MM.1S (cell line): Measurements from ENCODE around the gene IL1A.

Experiments
- DNase-seq: peaks from one replicate; pipeline ENCODE4 v3.0.0-alpha.2; 2015
- H2AFZ ChIP-seq: fragments of 300-600 bp; sonication (generic); 2 replicates; pipeline ENCODE4 v1.6.0; 2016; ENCODE audit warnings: antibody characterized with exemption, low read length
- H3F3A ChIP-seq: fragments of 300-600 bp; sonication (generic); 2 replicates; pipeline ENCODE4 v1.6.1; 2016; ENCODE audit warnings: mild to moderate bottlenecking, antibody characterized with exemption, low read length, moderate library complexity, mixed read lengths; ENCODE audit not compliant: insufficient read depth
- H3K27ac ChIP-seq: fragments of 300-600 bp; sonication (generic); 2 replicates; pipeline ENCODE4 v1.5.1; 2016; ENCODE audit warnings: mild to moderate bottlenecking, low read length
- H3K27me3 ChIP-seq: fragments of 300-600 bp; sonication (generic); replicated peaks from 2 replicates; pipeline ENCODE4 v1.6.0; 2016; ENCODE audit warnings: low read length; ENCODE audit not compliant: insufficient read depth
- H3K36me3 ChIP-seq: fragments of 300-600 bp; sonication (generic); replicated peaks from 2 replicates; pipeline ENCODE4 v1.6.1; 2016; ENCODE audit warnings: mild to moderate bottlenecking, low read length, mixed read lengths; ENCODE audit not compliant: insufficient read depth
- H3K4me1 ChIP-seq: fragments of 300-600 bp; sonication (generic); 2 replicates; pipeline ENCODE4 v1.6.1; 2016; ENCODE audit warnings: low read length, mixed read lengths
- H3K4me2 ChIP-seq: fragments of 300-600 bp; sonication (generic); 2 replicates; pipeline ENCODE4 v1.6.0; 2016; ENCODE audit warnings: low read depth, low read length
- H3K4me3 ChIP-seq: fragments of 300-600 bp; sonication (generic); 2 replicates; pipeline ENCODE4 v1.5.1; 2016; ENCODE audit warnings: low read length, mixed read lengths
- H3K79me2 ChIP-seq: fragments of 300-600 bp; sonication (generic); 2 replicates; pipeline ENCODE4 v1.6.1; 2016; ENCODE audit warnings: mixed run types, low read length, mixed read lengths
- H3K9ac ChIP-seq: fragments of 300-600 bp; sonication (generic); 2 replicates; pipeline ENCODE4 v1.6.1; 2016; ENCODE audit warnings: low read length, mixed read lengths
- H3K9me2 ChIP-seq: fragments of 300-600 bp; sonication (generic); replicated peaks from 2 replicates; pipeline ENCODE4 v1.6.1; 2016; ENCODE audit warnings: mild to moderate bottlenecking, low read length, mixed read lengths; ENCODE audit not compliant: insufficient read depth
- H3K9me3 ChIP-seq: fragments of 300-600 bp; sonication (generic); replicated peaks from 2 replicates; pipeline ENCODE4 v1.6.1; 2016; ENCODE audit warnings: mild to moderate bottlenecking, low read length, mixed read lengths; ENCODE audit not compliant: insufficient read depth
- H4K20me1 ChIP-seq: fragments of 300-600 bp; sonication (generic); 2 replicates; pipeline ENCODE4 v1.6.1; 2016; ENCODE audit warnings: mild to moderate bottlenecking, low read length, moderate library complexity, mixed read lengths; ENCODE audit not compliant: insufficient read depth
- CTCF ChIP-seq: fragments of 300-600 bp; sonication (generic); IDR thresholded peaks from 2 replicates; pipeline ENCODE4 v1.5.1; 2016; ENCODE audit warnings: antibody characterized with exemption, low read length, mixed read lengths
- EZH2 ChIP-seq: fragments of 300-600 bp; sonication (generic); optimal IDR thresholded peaks from 2 replicates; pipeline ENCODE3; 2017; ENCODE audit warnings: low read depth, mild to moderate bottlenecking, antibody characterized with exemption, low read length, mixed read lengths
- EZH2phosphoT487 ChIP-seq: fragments of 300-600 bp; sonication (generic); IDR thresholded peaks from 2 replicates; pipeline ENCODE4 v1.6.1; 2018; ENCODE audit warnings: antibody characterized with exemption, low read length

IL1A gene

GRCh38 chr2:112805542-112805941 lies 21.2 kb upstream of the IL1A start:
- no peak overlapping the region for H3K27ac ChIP-seq
- no peaks in the 10 kb centered on the region for H4K20me1 ChIP-seq
- no peaks in the 10 kb centered on the region for H3K4me1 ChIP-seq
- H3K27me3 ChIP-seq = no peaks in the 10 kb centered on the region
- H3F3A ChIP-seq = no peaks in the 10 kb centered on the region
- no peaks in the 10 kb centered on the region for H3K36me3 ChIP-seq
- no peak for DNase-seq
- no peaks in the 10 kb centered on the region for H3K9me3 ChIP-seq
- no peak overlapping the region for H3K4me2 ChIP-seq
- H2AFZ ChIP-seq = no peak overlapping the region
- no peak overlapping the region for H3K4me3 ChIP-seq
- H3K79me2 ChIP-seq = no peaks in the 10 kb centered on the region
- H3K9me2 ChIP-seq = no peaks in the 10 kb centered on the region
- TF ChIP-seq EZH2phosphoT487 = no peak
- no peak for TF ChIP-seq EZH2
- no peak for TF ChIP-seq CTCF
- no peak overlapping the region for H3K9ac ChIP-seq

- Histone ChIP-seq H3K79me2 (no peaks in the 10 kb centered on the region), H3F3A (no peaks in the 10 kb centered on the region), H4K20me1 (no peaks in the 10 kb centered on the region), H3K4me1 (no peaks in the 10 kb centered on the region), H3K27me3 (no peaks in the 10 kb centered on the region), H3K4me3 (no peak overlapping the region), H3K27ac (no peak overlapping the region), H3K4me2 (no peak overlapping the region), H3K36me3 (no peaks in the 10 kb centered on the region), H3K9ac (no peak overlapping the region), H3K9me3 (no peaks in the 10 kb centered on the region), H2AFZ (no peak overlapping the region), H3K9me2 (no peaks in the 10 kb centered on the region)
- DNase-seq = no peak
- TF ChIP-seq EZH2 (no peak), EZH2phosphoT487 (no peak), CTCF (no peak)
Observed at GRCh38 chr2:112803691-112804521, 19.6 kb upstream of the IL1A start.

GRCh38 chr2:112800881-112801583 lies 16.7 kb upstream of the IL1A start:
- Histone ChIP-seq H3K4me3 (no peak overlapping the region), H3K4me2 (no peak overlapping the region), H3K4me1 (no peaks in the 10 kb centered on the region), H3K9me2 (no peaks in the 10 kb centered on the region), H3K9me3 (no peaks in the 10 kb centered on the region), H4K20me1 (no peaks in the 10 kb centered on the region), H3K27ac (no peak overlapping the region), H2AFZ (no peak overlapping the region), H3F3A (no peaks in the 10 kb centered on the region), H3K27me3 (no peaks in the 10 kb centered on the region), H3K79me2 (no peaks in the 10 kb centered on the region), H3K36me3 (no peaks in the 10 kb centered on the region), H3K9ac (no peak overlapping the region)
- TF ChIP-seq CTCF (no peak), EZH2 (no peak), EZH2phosphoT487 (no peak)
- no peak for DNase-seq
